ENCODE results near the gene NTSR2. TPM values are rescaled to one million over a fixed set of nuclear protein-coding genes. Genes with fewer than 3 reads are reported as not detected.

The NTSR2 gene
- total and polyA plus RNA-seq, 7 donors: 0.04 to 0.60 TPM; not detected in 5

DNA sequence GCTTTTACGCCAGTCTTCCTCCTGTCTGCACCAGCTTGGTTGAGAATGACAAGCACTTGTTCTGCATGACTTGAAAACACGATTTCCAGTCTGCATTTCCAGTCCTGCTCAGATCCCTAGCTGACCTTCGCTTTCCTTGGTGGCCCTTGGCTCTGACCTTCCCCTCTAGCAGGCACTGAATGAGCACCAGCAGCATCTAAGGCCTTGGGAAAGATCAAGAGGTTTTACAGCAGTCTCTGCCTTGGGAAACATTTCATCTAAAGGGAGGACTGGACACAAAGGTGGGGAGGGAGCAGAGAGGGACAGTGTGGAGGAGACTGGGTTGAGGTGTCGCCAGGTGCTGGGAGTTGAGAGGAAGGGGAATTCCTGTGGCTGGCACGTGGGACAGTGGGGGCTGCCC is 30.5 kb downstream of the NTSR2 start:
- Histone ChIP-seq H3K36me3 (no peaks in the 10 kb centered on the region), H3K4me1 (no peaks in the 10 kb centered on the region), H3K27ac (no peak overlapping the region), H3K4me3 (no peak overlapping the region), H3K27me3 (no peaks in the 10 kb centered on the region), H3K9me3 (no peaks in the 10 kb centered on the region)
- DNase-seq: peak; percentile 36
- intact Hi-C loops (cut with DNase I): no loop called here
- TF ChIP-seq POLR2A (IDR thresholded peaks at IDR 0.05) (no peak), CTCF (IDR thresholded peaks at IDR 0.05) (no peak), POLR2AphosphoS5 (IDR thresholded peaks at IDR 0.05) (no peak), EP300 (IDR thresholded peaks at IDR 0.05) (no peak)
- WGBS, 2 donors: 75 to 79% methylated on average over 5 of the region's 5 CpGs

DNA sequence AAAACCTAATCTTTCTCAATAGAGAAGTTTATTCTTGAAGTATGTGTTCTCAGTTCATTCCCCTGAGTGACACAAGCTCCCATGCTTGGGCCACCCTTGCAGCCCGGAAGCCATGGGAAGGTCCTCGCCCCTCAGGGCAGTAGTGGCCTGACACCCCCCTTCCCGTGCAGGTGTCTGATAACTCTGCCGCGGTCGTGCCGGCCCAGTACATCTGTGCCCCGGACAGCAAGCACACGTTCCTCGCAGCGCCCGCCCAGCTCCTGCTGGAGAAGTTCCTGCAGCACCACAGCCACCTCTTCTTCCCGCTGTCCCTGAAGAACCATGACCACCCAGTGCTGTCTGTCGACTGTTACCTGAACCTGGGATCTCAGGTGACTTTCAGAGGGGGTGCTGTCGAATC is 32.4 kb downstream of the NTSR2 start:
- Histone ChIP-seq H3K36me3 (no peaks in the 10 kb centered on the region), H3K4me1 (no peaks in the 10 kb centered on the region), H3K4me3 (no peak overlapping the region), H3K27ac (no peak overlapping the region), H3K9me3 (no peaks in the 10 kb centered on the region), H3K27me3 (no peaks in the 10 kb centered on the region)
- WGBS, 2 donors: 93 to 95% methylated on average over 15 of the region's 15 CpGs
- intact Hi-C loops (cut with DNase I): no loop called here
- TF ChIP-seq POLR2AphosphoS5 (IDR thresholded peaks at IDR 0.05) (no peak), CTCF (IDR thresholded peaks at IDR 0.05) (no peak), EP300 (IDR thresholded peaks at IDR 0.05) (no peak), POLR2A (IDR thresholded peaks at IDR 0.05) (no peak)
- DNase-seq: peak; percentile 42

DNA sequence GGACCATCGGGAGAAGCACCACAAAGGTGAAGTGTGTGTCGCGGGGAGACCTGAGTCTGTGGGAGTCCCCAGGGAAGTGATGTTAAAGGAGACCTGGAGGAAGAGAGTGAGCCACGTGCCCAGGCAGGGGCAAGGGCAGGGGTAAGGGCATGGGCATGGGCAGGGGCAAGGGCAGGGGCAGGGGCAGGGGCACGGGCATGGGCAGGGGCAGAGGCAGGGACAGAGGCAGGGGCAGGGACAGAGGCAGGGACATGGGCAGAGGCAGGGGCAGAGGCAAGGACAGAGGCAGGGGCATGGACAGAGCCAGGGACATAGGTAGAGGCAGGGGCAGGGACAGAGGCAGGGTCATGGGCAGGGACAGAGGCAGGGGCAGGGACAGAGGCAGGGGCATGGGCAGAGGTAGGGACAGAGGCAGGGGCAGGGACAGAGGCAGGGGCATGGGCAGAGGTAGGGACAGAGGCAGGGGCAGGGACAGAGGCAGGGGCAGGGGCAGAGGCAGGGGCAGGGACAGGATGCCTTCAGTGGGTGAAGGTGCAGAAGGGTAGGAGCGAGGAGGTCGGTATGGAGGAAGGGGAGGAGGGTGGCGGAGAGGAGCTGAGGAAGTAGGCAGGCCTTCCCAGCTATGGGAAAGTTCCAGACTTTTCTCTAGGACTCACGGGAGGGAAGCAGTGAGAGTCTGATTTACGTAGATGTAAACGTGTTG is 33.3 kb downstream of the NTSR2 start:
- peak; percentile 46 for DNase-seq
- Histone ChIP-seq H3K4me3 (no peak overlapping the region), H3K4me1 (no peaks in the 10 kb centered on the region), H3K36me3 (no peaks in the 10 kb centered on the region), H3K27ac (no peak overlapping the region), H3K27me3 (no peaks in the 10 kb centered on the region), H3K9me3 (no peaks in the 10 kb centered on the region)
- no peak for TF ChIP-seq POLR2A (IDR thresholded peaks at IDR 0.05)
- no peak for TF ChIP-seq EP300 (IDR thresholded peaks at IDR 0.05)
- no peak for TF ChIP-seq POLR2AphosphoS5 (IDR thresholded peaks at IDR 0.05)
- TF ChIP-seq CTCF (IDR thresholded peaks at IDR 0.05): no peak
- WGBS, 2 donors: 79 to 84% methylated on average over 11 of the region's 11 CpGs
- intact Hi-C loops (cut with DNase I): no loop called here

- Histone ChIP-seq H3K36me3 (no peaks in the 10 kb centered on the region), H3K9me3 (no peaks in the 10 kb centered on the region), H3K4me3 (no peak overlapping the region), H3K27me3 (no peaks in the 10 kb centered on the region), H3K4me1 (no peaks in the 10 kb centered on the region), H3K27ac (no peak overlapping the region)
- peak; percentile 36 for DNase-seq
- no peak for TF ChIP-seq EP300 (IDR thresholded peaks at IDR 0.05)
- TF ChIP-seq POLR2A (IDR thresholded peaks at IDR 0.05): no peak
- TF ChIP-seq CTCF (IDR thresholded peaks at IDR 0.05): no peak
- no peak for TF ChIP-seq POLR2AphosphoS5 (IDR thresholded peaks at IDR 0.05)
- intact Hi-C loops (cut with DNase I): no loop called here
- 91 to 93% methylated on average over 15 of the region's 15 CpGs for WGBS, 2 donors
These were observed 34.9 kb downstream of the NTSR2 start for GRCh38 chr2:11635141-11635540.

DNA sequence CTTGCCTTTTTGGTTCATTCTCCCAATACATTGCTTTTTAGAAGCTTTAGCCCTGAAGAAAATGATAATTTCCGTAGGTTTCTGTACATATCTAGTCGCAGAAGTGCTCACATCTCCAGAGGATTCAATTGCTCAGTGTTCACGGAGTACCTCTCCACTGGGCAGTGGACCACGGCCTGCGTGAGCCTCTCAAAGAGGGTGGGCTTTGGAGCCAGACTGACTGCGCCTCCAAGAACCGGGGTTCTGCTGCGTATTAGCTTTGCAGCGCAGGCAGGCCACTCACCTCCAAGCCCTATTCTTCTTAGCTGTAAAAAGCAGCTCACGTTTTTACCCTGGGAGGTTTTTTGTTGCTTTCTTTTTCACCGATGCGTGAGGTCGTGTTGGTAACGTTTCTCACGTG is 35.4 kb downstream of the NTSR2 start:
- no peaks in the 10 kb centered on the region for H3K27me3 ChIP-seq
- DNase-seq: peak; percentile 32
- no peak overlapping the region for H3K27ac ChIP-seq
- WGBS, 2 donors: 85 to 92% methylated on average over 15 of the region's 15 CpGs
- no peak overlapping the region for H3K4me3 ChIP-seq
- H3K36me3 ChIP-seq: no peaks in the 10 kb centered on the region
- TF ChIP-seq POLR2AphosphoS5 (IDR thresholded peaks at IDR 0.05) (no peak), CTCF (IDR thresholded peaks at IDR 0.05) (no peak), POLR2A (IDR thresholded peaks at IDR 0.05) (no peak), EP300 (IDR thresholded peaks at IDR 0.05) (no peak)
- intact Hi-C loops (cut with DNase I): no loop called here
- H3K9me3 ChIP-seq: no peaks in the 10 kb centered on the region
- no peaks in the 10 kb centered on the region for H3K4me1 ChIP-seq
